NCI-H2227 (cell line): ENCODE results near the gene UBE2O.

Experiments used
- DNase-seq: peaks from one replicate; lab custom pipeline; 2025; ENCODE audit not compliant: unreplicated experiment; lab: John Stamatoyannopoulos, UW

UBE2O gene

DNA sequence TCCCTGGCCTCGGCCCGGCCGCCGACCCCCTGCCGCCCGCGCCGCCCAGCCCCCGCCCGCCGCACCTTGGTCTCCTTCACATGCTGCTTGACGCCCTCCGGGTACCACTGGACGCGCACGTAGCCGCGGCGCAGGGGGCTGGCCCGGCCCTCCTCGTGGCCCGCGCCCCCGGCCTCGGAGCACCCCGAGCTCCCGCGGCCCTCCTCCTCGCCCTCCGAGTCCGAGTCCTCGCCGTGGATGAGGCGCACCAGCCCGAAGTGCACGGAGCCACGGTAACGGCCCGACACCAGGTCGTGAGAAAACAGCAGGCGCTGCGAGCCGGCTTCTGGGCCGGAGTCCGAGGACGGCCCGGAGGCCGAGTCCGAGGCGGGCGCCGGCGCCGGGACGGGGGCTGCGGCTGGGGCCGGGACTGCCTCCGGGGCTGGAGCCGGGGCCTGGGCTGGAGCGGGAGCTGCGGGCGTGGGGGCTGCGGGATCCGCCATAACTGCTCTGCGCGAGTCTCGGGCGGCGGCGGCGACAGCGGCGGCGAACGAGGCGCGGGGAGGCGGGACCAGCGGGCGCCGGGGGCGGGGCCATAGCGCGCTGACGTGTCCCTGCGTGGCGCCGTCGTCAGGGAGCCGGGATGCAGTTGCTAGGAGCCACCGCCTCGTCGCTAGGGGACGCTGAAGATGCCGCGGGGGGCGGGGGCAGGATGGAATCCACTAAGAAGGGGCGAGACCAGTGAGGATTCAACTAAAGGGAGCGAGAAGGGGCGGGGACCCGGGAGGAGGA, at the start of gene UBE2O:
TSS of gene UBE2O (minus strand) at position 493 of the 771 bp plus-strand sequence. CDS start at position 482, 11 bp downstream.
- peak; percentile 96 for DNase-seq

GRCh38 chr17:76501827-76502307, 48.9 kb upstream of the UBE2O start:
- no peak for DNase-seq

- DNase-seq = peak; percentile 81
Measured at GRCh38 chr17:76501018-76501826, 48.3 kb upstream of the UBE2O start, which contains the start of gene RHBDF2. Gene RHBDF2 (minus strand): TSS chr17:76501423. CDS start chr17:76481524, 19,899 bp downstream.

GRCh38 chr17:76500747-76501017, 47.7 kb upstream of the UBE2O start:
- no peak for DNase-seq

DNA sequence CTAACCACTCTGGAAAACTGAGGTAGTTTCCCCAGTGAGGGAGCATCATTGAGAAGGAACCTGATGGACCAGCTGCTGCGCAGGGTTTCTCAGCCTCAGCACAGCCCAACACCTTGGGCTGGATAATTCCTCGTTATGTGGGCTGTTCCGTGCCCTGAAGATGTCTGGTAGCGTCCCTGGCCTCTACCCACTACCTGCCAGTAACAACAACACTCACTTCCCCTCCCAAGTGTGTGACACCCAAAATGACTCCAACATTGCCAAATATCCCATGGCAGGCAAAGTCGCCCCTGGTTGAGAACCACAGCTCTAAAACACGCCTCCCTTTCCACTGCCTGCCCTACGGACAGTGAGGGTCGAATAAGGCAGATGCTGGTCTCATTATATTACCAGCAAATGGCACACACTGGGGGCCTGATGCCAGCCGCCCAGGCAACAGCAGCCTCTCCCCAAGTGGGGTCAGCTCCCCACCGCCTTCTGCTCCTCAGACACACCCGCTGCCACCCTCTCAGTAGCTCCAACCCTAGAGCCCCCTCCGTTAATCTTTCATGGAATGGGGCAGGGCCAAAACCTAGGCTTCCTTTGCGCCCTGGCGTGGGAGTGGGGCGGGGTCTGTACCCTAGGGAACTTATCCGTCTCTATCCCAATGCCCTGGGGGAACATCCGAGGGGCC, 47.3 kb upstream of the UBE2O start:
- DNase-seq = no peak

GRCh38 chr17:76499267-76499667, 46.3 kb upstream of the UBE2O start:
- DNase-seq = no peak

DNA sequence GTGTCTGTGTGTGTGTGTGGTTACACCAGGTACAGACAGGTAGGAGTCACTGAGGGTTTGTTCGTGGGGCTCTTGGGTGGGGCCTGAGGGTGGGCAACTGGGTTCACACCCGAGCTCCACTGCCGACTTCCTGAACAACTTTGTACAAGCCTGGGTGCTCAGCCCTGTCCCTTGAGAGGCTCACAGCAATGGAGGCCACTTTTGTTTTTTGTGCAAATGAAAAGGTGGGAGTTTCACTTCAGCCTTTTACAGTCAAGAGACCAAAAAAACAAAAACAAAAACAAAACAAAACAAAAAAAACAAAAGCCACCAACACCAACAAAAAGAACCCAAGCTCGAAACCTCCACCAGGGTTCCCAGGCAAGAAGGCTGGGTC, 45.9 kb upstream of the UBE2O start:
- DNase-seq = no peak

- DNase-seq = peak; percentile 71
Measured at GRCh38 chr17:76497979-76498875, 45.3 kb upstream of the UBE2O start.

DNA sequence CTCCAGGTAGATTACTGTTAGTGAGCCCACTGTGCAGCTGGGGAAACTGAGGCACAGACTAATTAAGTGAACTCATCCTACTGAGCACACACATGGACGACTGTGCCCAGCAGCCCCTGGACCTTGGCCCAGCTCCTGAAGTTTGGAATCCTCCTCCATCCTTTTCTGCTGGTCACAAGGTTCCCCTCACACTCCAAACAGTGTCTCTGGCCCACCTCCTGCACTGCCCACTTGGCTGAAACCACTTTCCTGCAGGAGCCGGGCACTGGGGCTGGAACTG, 44.7 kb upstream of the UBE2O start:
- DNase-seq = no peak

DNA sequence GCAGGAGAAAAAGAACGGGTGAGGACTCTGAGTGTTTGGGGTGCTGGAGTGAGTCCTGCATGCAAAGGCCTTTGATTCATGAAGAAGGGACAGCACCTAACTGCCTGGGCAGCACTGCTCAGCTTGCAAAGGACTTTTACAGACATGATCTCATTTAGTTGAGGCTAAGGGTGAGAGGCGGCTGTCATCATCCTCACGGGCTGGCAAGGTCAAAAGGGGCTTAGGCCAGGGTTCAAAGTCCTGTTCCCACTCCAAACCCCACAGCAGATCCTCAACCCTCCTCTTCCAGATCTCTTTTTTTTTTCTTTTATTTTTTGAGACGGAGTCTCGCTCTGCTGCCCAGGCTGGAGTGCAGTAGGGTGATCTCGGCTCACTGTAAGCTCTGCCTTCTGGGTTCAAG, 43.5 kb upstream of the UBE2O start:
- no peak for DNase-seq

- DNase-seq = no peak
Measured at GRCh38 chr17:76495663-76496400, 42.9 kb upstream of the UBE2O start.

DNA sequence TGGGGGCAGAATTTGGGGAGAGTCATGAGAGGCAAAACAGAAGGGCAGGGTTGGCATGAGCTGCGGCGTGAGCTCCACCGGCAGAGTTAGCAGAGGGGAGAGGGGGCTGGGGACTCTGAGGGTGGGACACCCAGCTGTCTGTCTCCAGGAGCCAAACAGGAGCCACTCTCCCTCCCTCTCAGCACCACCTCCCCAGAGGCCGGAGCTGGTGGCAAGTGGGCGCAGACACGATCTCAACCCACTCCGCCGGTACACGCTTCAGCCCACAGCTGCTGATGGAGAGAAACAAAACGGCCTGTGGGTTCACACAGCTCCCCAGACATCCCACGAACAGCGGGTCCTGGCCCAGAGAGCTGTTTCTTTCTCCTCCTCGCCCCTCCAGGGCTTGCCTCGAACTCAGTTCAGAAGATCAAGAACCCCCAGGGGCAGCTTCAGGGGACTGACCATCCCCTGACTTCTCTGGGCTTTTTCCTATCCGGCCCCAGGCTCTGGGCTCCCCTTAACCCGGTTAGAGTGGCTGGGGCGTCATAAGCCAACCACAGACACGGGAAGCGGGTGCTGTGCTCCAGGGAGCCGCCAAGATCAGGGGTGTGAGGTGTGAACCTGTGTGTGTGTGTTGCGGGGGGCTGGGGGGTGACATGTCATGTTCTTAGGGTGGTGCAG, 40.7 kb upstream of the UBE2O start:
- no peak for DNase-seq

DNA sequence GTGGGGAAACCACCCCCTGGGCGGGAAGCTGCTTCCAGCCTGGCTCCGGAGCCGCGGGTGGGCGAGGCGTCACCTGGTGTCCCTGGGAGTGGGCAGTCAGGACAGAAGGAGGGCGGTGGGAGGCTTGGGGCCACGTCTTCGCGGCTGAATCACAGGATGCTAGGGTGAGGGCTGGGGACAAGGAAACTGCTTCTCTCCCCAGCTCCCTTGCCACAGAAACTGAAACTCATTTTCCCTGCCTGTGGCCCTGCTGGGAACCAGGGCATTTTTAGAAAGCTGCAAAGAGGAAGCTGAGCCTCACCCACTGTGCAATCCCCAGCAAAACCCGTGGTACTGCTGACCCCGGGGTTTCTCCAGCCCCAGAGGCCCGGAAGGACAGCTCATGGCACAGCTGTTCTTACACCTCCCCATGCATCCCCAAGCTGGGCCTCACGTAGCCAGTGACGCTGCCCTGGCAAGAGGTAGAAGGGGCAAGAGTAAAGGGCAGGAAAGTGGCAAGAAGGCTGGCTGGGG, 40.1 kb upstream of the UBE2O start:
- DNase-seq = peak; percentile 39

DNA sequence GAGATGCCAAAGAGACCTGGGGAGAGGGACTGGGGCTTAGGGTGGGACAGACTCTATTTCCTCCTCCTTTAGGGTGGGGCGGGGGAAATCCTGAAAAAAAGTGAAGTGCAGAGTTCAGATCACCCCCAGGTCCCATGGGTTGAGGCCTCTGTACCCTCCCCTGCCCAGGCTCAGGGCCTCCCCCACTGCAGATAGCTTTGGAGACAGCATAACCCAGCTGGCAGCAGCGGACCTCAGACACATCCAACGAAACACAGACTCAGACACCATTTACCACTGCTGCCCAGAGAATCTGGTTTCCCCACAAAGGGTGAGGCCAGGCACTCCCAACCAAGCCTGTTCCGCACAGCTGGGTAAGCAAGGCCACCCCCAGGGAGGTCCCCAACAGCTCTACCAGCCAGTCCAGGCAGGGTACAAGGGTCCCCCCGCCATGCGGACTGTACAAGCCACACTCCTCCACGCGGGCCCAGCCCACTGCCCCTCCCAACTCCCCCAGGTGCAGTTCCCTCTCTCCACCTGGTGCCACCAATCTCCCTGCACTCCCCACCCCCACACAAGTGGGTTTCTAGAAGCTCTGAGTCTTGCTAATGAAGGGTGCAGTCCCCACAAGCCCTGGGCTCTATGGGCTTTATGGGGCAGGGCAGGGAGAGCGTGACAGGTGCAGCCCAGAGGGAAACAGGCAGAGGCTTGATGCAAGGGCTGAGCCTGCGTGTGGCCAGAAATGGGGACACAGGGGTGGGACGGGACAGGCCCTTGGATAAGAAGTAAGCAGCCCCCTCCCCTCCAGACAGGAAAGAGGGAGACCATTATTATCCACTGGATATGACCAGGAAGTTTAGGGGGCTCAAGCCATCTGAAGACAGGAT, 39.4 kb upstream of the UBE2O start:
- no peak for DNase-seq

DNA sequence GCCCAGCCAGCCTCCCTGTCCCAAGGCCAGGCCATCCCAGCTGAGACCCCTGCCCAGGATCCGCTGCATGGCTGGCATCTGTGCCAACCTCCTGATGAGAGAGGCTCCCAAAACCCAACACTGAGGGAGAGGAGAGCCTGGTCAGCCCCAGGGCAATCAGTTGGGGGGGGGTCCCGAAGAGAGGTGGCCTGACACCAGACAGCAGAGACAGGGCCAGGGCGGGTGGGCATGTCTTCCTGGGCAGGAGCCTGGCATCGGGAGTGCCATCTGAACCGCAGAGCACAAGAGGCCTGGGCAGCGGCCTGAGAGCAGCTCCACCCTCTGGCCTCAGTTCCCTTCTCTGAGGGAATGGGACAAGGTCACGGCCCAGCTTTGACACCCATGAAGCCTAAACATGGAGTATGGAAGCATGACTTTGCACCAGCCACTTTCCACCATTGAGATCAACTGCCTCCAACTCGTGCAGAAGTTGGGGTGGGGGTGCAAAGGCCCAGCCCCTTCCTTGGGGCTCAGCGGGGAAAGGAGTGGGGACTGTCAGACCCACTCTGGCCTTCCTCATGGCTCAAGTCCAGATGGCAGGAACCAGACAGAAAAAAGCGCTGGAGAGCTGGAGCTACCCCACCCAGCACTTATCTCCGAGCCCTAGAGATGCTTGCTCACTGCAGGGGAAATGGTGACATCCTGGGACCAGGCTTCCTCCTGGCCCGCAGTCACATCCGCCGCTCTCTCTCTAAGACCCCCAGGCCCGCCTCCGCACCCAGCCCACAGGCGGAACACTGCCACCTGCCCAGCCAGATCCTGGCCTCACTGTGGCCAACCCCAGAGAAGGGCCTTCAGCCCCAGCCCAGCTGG, 38.5 kb upstream of the UBE2O start:
- no peak for DNase-seq

- DNase-seq = no peak
Measured at GRCh38 chr17:76490112-76490710, 37.3 kb upstream of the UBE2O start.

GRCh38 chr17:76487451-76488192, 34.7 kb upstream of the UBE2O start:
- no peak for DNase-seq
